Vagina (tissue), 2 donors: ENCODE results near the gene DNAI7. TPM values are rescaled to one million over a fixed set of nuclear protein-coding genes. Genes with fewer than 3 reads are reported as not detected.

Experiments used
- DNase-seq, 2 donors: peaks; one replicate each; pipeline ENCODE4 v3.0.0-alpha.2; 2017; ENCODE audit errors: extremely low spot score in 2 of 2
- H3K27ac ChIP-seq: fragments of 200-600 bp; sonication (generic); one replicate; pipeline ENCODE4 v1.5.1; 2019
- H3K27me3 ChIP-seq: fragments of 200-600 bp; sonication (generic); one replicate; pipeline ENCODE4 v1.5.1; 2019
- H3K36me3 ChIP-seq, 2 donors: fragments of 200-600 bp; sonication (generic); one replicate each; pipeline ENCODE4 v1.5.1; 2017 to 2019
- H3K4me1 ChIP-seq: fragments of 200-600 bp; sonication (generic); one replicate; pipeline ENCODE4 v1.5.1; 2019
- H3K4me3 ChIP-seq, 2 donors: fragments of 200-600 bp; sonication (generic); 1 replicate in 1 of 2; 2 replicates in 1 of 2; pipeline ENCODE4 v1.5.1; 2016 to 2019
- H3K9me3 ChIP-seq: fragments of 200-600 bp; sonication (generic); one replicate; pipeline ENCODE4 v1.5.1; 2019
- CTCF ChIP-seq, 3 experiments: fragments of 450-650 bp in 2 of 3; fragments of 200-600 bp in 1 of 3; sonication (generic) in 1 of 3; IDR thresholded peaks; one replicate each; pipeline ENCODE4 v1.5.1; 2017 to 2019; ENCODE audit warnings: antibody characterized with exemption in 3 of 3, mild to moderate bottlenecking in 2 of 3, moderate library complexity in 2 of 3
- POLR2A ChIP-seq, 2 donors: fragments of 450-650 bp; IDR thresholded peaks; one replicate each; pipeline ENCODE4 v1.6.1; 2017; ENCODE audit warnings: antibody characterized with exemption in 2 of 2, mild to moderate bottlenecking in 2 of 2, moderate library complexity in 2 of 2
- POLR2AphosphoS5 ChIP-seq, 2 donors: sonication (generic); formaldehyde crosslinking; IDR thresholded peaks; one replicate each; pipeline ENCODE4 v1.9.0; 2017; ENCODE audit warnings: antibody characterized with exemption in 2 of 2, mild to moderate bottlenecking in 2 of 2, low read depth in 1 of 2; ENCODE audit not compliant: insufficient read depth in 1 of 2
- intact Hi-C: fragments of 100-400 bp; cut with DNase I; formaldehyde crosslinking; loops from one replicate; pipeline ENCODE4 v1.15.1; 2023
- total RNA-seq: library from RNA; depleted of rRNA; stranded (reverse); fragments of >200 nt; gene quantifications from one replicate; pipeline ENCODE4 v1.2.3, GENCODE V29; 2016

The DNAI7 gene
- total RNA-seq, 1 donor from 2014 or later, result 3.4 TPM

- no peak overlapping the region for H3K27ac ChIP-seq
- H3K4me3 ChIP-seq, result no peak overlapping the region
- H3K27me3 ChIP-seq, result no peaks in the 10 kb centered on the region
- DNase-seq, result no peak
- no peaks in the 10 kb centered on the region for H3K4me1 ChIP-seq
- TF ChIP-seq POLR2A (IDR thresholded peaks at IDR 0.05), result no peak
- no peak for TF ChIP-seq POLR2AphosphoS5 (IDR thresholded peaks at IDR 0.05; ENCODE audit: insufficient read depth in 1 of 2, low read depth in 1 of 2)
- no peak for TF ChIP-seq CTCF (IDR thresholded peaks at IDR 0.05)
- H3K9me3 ChIP-seq, result no peaks in the 10 kb centered on the region
- intact Hi-C loops, result no loop called here
- H3K36me3 ChIP-seq, result no peaks in the 10 kb centered on the region
Observed at GRCh38 chr12:25115677-25116076, 79.3 kb downstream of the DNAI7 start.

GRCh38 chr12:25113651-25114050, 81.3 kb downstream of the DNAI7 start:
- Histone ChIP-seq H3K4me1 (no peaks in the 10 kb centered on the region), H3K27me3 (no peaks in the 10 kb centered on the region), H3K4me3 (no peak overlapping the region), H3K9me3 (no peaks in the 10 kb centered on the region), H3K36me3 (no peaks in the 10 kb centered on the region), H3K27ac (no peak overlapping the region)
- no peak for DNase-seq
- intact Hi-C loops, result no loop called here
- TF ChIP-seq POLR2A (IDR thresholded peaks at IDR 0.05), result no peak
- no peak for TF ChIP-seq POLR2AphosphoS5 (IDR thresholded peaks at IDR 0.05; ENCODE audit: insufficient read depth in 1 of 2, low read depth in 1 of 2)
- no peak for TF ChIP-seq CTCF (IDR thresholded peaks at IDR 0.05)

GRCh38 chr12:25110260-25110659, 84.7 kb downstream of the DNAI7 start:
- no peaks in the 10 kb centered on the region for H3K4me1 ChIP-seq
- H3K27me3 ChIP-seq, result no peaks in the 10 kb centered on the region
- intact Hi-C loops, result no loop called here
- no peaks in the 10 kb centered on the region for H3K36me3 ChIP-seq
- no peaks in the 10 kb centered on the region for H3K9me3 ChIP-seq
- TF ChIP-seq POLR2A (IDR thresholded peaks at IDR 0.05), result no peak
- TF ChIP-seq POLR2AphosphoS5 (IDR thresholded peaks at IDR 0.05; ENCODE audit: insufficient read depth in 1 of 2, low read depth in 1 of 2), result no peak
- no peak for TF ChIP-seq CTCF (IDR thresholded peaks at IDR 0.05)
- no peak for DNase-seq
- no peak overlapping the region for H3K4me3 ChIP-seq
- H3K27ac ChIP-seq, result no peak overlapping the region

- no peaks in the 10 kb centered on the region for H3K36me3 ChIP-seq
- no peak overlapping the region for H3K27ac ChIP-seq
- DNase-seq, result no peak
- H3K27me3 ChIP-seq, result no peaks in the 10 kb centered on the region
- H3K4me1 ChIP-seq, result no peaks in the 10 kb centered on the region
- intact Hi-C loops, result no loop called here
- no peaks in the 10 kb centered on the region for H3K9me3 ChIP-seq
- TF ChIP-seq POLR2AphosphoS5 (IDR thresholded peaks at IDR 0.05; ENCODE audit: insufficient read depth in 1 of 2, low read depth in 1 of 2) (no peak), CTCF (IDR thresholded peaks at IDR 0.05) (no peak), POLR2A (IDR thresholded peaks at IDR 0.05) (no peak)
- H3K4me3 ChIP-seq, result no peak overlapping the region
Observed at GRCh38 chr12:25107920-25108319, 87.0 kb downstream of the DNAI7 start.

GRCh38 chr12:25106818-25107217, 88.1 kb downstream of the DNAI7 start:
- Histone ChIP-seq H3K27ac (no peak overlapping the region), H3K4me1 (no peaks in the 10 kb centered on the region), H3K4me3 (no peak overlapping the region), H3K9me3 (no peaks in the 10 kb centered on the region), H3K27me3 (no peaks in the 10 kb centered on the region), H3K36me3 (no peaks in the 10 kb centered on the region)
- TF ChIP-seq POLR2AphosphoS5 (IDR thresholded peaks at IDR 0.05; ENCODE audit: insufficient read depth in 1 of 2, low read depth in 1 of 2) (no peak), CTCF (IDR thresholded peaks at IDR 0.05) (no peak), POLR2A (IDR thresholded peaks at IDR 0.05) (no peak)
- no peak for DNase-seq
- intact Hi-C loops, result no loop called here
